H1 (cell line): ENCODE measurements around the gene LARP1. TPM values are rescaled to one million over a fixed set of nuclear protein-coding genes. Genes with fewer than 3 reads are reported as not detected.

Experiments used
- CTCF ChIA-PET: fragments of 300-600 bp; sonication (Branson Sonifier 250); formaldehyde crosslinking; loops from one replicate; lab custom pipeline; 2021; ENCODE audit not compliant: partially characterized antibody; lab: Charles Lee
- POLR2A ChIA-PET: fragments of 300-600 bp; sonication (Branson Sonifier 250); formaldehyde crosslinking; loops from one replicate; lab custom pipeline; 2021; ENCODE audit warnings: inconsistent platforms; ENCODE audit not compliant: partially characterized antibody; lab: Charles Lee
- DNase-seq, 2 experiments: peaks; one replicate each; pipeline versions ENCODE4 v3.0.0 to v3.0.0-alpha.2; 2010 to 2022; ENCODE audit warnings: low spot score in 2 of 2, low read depth in 1 of 2, mixed read lengths in 1 of 2
- FAIRE-seq: peaks from 2 replicates; lab custom pipeline; 2011; peaks lifted over from hg19 to GRCh38; lab: Jason Lieb, UNC
- H2AFZ ChIP-seq: 2 replicates; pipeline ENCODE4 v1.8.1; 2012; ENCODE audit warnings: low read length, inconsistent platforms
- H2AK5ac ChIP-seq: 2 replicates; pipeline ENCODE4 v1.6.1; 2013; ENCODE audit warnings: low read depth, low read length
- H2BK120ac ChIP-seq: replicated peaks from 2 replicates; pipeline ENCODE3; 2013; ENCODE audit warnings: low read depth, low read length, inconsistent platforms
- H2BK12ac ChIP-seq: 2 replicates; pipeline ENCODE4 v1.6.1; 2013; ENCODE audit warnings: low read depth, low read length
- H2BK15ac ChIP-seq: 2 replicates; pipeline ENCODE4 v1.6.1; 2013; ENCODE audit warnings: low read length
- H2BK20ac ChIP-seq: 2 replicates; pipeline ENCODE4 v1.6.1; 2013; ENCODE audit warnings: low read length
- H2BK5ac ChIP-seq: 2 replicates; pipeline ENCODE4 v1.6.1; 2013; ENCODE audit warnings: low read depth, low read length
- H3K14ac ChIP-seq: 2 replicates; pipeline ENCODE4 v1.6.1; 2013; ENCODE audit warnings: inconsistent platforms; ENCODE audit not compliant: insufficient read length
- H3K18ac ChIP-seq: 2 replicates; pipeline ENCODE4 v1.6.1; 2013; ENCODE audit warnings: low read length; ENCODE audit errors: extremely low read depth
- H3K23ac ChIP-seq: 2 replicates; pipeline ENCODE4 v1.6.1; 2013; ENCODE audit warnings: inconsistent platforms; ENCODE audit not compliant: insufficient read length
- H3K23me2 ChIP-seq: 2 replicates; pipeline ENCODE4 v1.6.1; 2013; ENCODE audit warnings: low read depth, low read length
- H3K27ac ChIP-seq: 2 replicates; pipeline ENCODE4 v1.6.1; 2011; ENCODE audit warnings: low read depth, low read length, inconsistent platforms
- H3K27me3 ChIP-seq, 4 experiments: replicated peaks in 1 of 4; 1 replicate in 1 of 4; 2 replicates in 3 of 4; pipeline versions ENCODE4 v1.6.1 to v1.8.1; 2011 to 2013; ENCODE audit warnings: low read length in 3 of 4, mild to moderate bottlenecking in 3 of 4, inconsistent platforms in 2 of 4, mixed read lengths in 2 of 4, moderate library complexity in 1 of 4; ENCODE audit not compliant: control insufficient read depth in 3 of 4, insufficient read depth in 3 of 4; ENCODE audit errors: extremely low read depth in 1 of 4
- H3K36me3 ChIP-seq, 4 experiments: 2 replicates each; pipeline versions ENCODE4 v1.6.1 to v1.8.1; 2011 to 2013; ENCODE audit warnings: mild to moderate bottlenecking in 4 of 4, low read length in 3 of 4, moderate library complexity in 2 of 4, control low read depth in 1 of 4, inconsistent platforms in 1 of 4; ENCODE audit not compliant: insufficient read depth in 4 of 4, control insufficient read depth in 2 of 4
- H3K4ac ChIP-seq: replicated peaks from 2 replicates; pipeline ENCODE3; 2013; ENCODE audit warnings: low read length, low read depth, mixed read lengths, inconsistent platforms; ENCODE audit not compliant: insufficient read length
- H3K4me1 ChIP-seq, 4 experiments: replicated peaks in 1 of 4; 1 replicate in 1 of 4; 2 replicates in 3 of 4; pipeline versions ENCODE4 v1.6.1 to v1.8.1; 2011 to 2013; ENCODE audit warnings: low read length in 3 of 4, inconsistent platforms in 2 of 4, mixed read lengths in 1 of 4; ENCODE audit not compliant: insufficient read depth in 4 of 4, control insufficient read depth in 3 of 4
- H3K4me2 ChIP-seq, 2 experiments: 2 replicates each; pipeline versions ENCODE4 v1.6.1 to v1.8.1; 2011 to 2013; ENCODE audit warnings: low read depth in 2 of 2, low read length in 2 of 2, control low read depth in 1 of 2, inconsistent platforms in 1 of 2, mild to moderate bottlenecking in 1 of 2; ENCODE audit not compliant: insufficient read depth in 1 of 2
- H3K4me3 ChIP-seq, 4 experiments: fragments of 200-600, 300-600 bp in 1 of 4; sonication (generic), shearing (Covaris generic), sonication (Bioruptor Twin) in 1 of 4; 2 replicates each; pipeline versions ENCODE4 v1.5.1 to v1.8.1; 2011 to 2016; ENCODE audit warnings: low read length in 4 of 4, low read depth in 3 of 4, control low read depth in 2 of 4, inconsistent platforms in 2 of 4, mild to moderate bottlenecking in 2 of 4, mixed read lengths in 1 of 4, moderate library complexity in 1 of 4; ENCODE audit not compliant: insufficient read depth in 2 of 4; ENCODE audit errors: extremely low read depth in 1 of 4
- H3K56ac ChIP-seq: replicated peaks from 2 replicates; pipeline ENCODE3; 2013; ENCODE audit warnings: low read depth, mild to moderate bottlenecking, mixed read lengths, low read length, inconsistent platforms; ENCODE audit not compliant: insufficient read length
- H3K79me1 ChIP-seq: 2 replicates; pipeline ENCODE4 v1.6.1; 2013; ENCODE audit warnings: low read depth, low read length, control low read depth
- H3K79me2 ChIP-seq, 2 experiments: 2 replicates each; pipeline versions ENCODE4 v1.6.1 to v1.8.1; 2012 to 2013; ENCODE audit warnings: low read length in 2 of 2, mild to moderate bottlenecking in 2 of 2, inconsistent platforms in 1 of 2; ENCODE audit not compliant: insufficient read depth in 2 of 2, control insufficient read depth in 1 of 2
- H3K9ac ChIP-seq, 4 experiments: replicated peaks in 1 of 4; 1 replicate in 1 of 4; 2 replicates in 3 of 4; pipeline versions ENCODE4 v1.6.1 to v1.8.1; 2011 to 2013; ENCODE audit warnings: low read depth in 3 of 4, low read length in 3 of 4, control low read depth in 2 of 4, mild to moderate bottlenecking in 2 of 4, moderate library complexity in 2 of 4, inconsistent platforms in 1 of 4; ENCODE audit errors: extremely low read depth in 1 of 4
- H3K9me3 ChIP-seq, 2 experiments: 2 replicates each; pipeline versions ENCODE4 v1.6.1 to v1.8.1; 2012 to 2013; ENCODE audit warnings: mild to moderate bottlenecking in 2 of 2, moderate library complexity in 2 of 2, control low read depth in 1 of 2, inconsistent platforms in 1 of 2, low read depth in 1 of 2, low read length in 1 of 2, mixed read lengths in 1 of 2; ENCODE audit not compliant: insufficient read depth in 2 of 2
- H4K20me1 ChIP-seq, 2 experiments: replicated peaks in 1 of 2; 2 replicates each; pipeline versions ENCODE3 to v1.8.1; 2011 to 2013; ENCODE audit warnings: inconsistent platforms in 2 of 2, low read length in 2 of 2, mild to moderate bottlenecking in 1 of 2; ENCODE audit not compliant: insufficient read depth in 2 of 2, control insufficient read depth in 1 of 2
- H4K5ac ChIP-seq: 2 replicates; pipeline ENCODE4 v1.6.1; 2013; ENCODE audit warnings: low read length, low read depth, mixed read lengths, inconsistent platforms; ENCODE audit not compliant: insufficient read length
- H4K8ac ChIP-seq: 2 replicates; pipeline ENCODE4 v1.8.0; 2013; ENCODE audit warnings: mild to moderate bottlenecking, moderate library complexity, low read length, inconsistent platforms; ENCODE audit not compliant: insufficient read depth; ENCODE audit errors: extremely low read depth
- H4K91ac ChIP-seq: replicated peaks from 2 replicates; pipeline ENCODE3; 2013; ENCODE audit warnings: low read length, mixed read lengths, inconsistent platforms; ENCODE audit not compliant: insufficient read length
- KDM4A ChIP-seq: IDR thresholded peaks from one replicate; pipeline ENCODE4 v1.7.1; 2012; ENCODE audit warnings: low read depth, mild to moderate bottlenecking, moderate library complexity, low read length, inconsistent platforms; ENCODE audit not compliant: severe bottlenecking
- WGBS, 2 experiments: shearing (Covaris generic) in 1 of 2; methylation state at CpG; one replicate each; pipeline versions ENCODE4 v1.1.6 to v1.1.7; 2013 to 2015; ENCODE audit warnings: low lambda C conversion rate in 2 of 2, mixed read lengths in 2 of 2, inconsistent platforms in 1 of 2, low coverage in 1 of 2, missing lambda C conversion rate in 1 of 2; ENCODE audit not compliant: insufficient replicate concordance in 2 of 2, insufficient coverage in 1 of 2, insufficient read length in 1 of 2; ENCODE audit errors: extremely low coverage in 1 of 2, missing lambda C conversion rate in 1 of 2; 5-methylcytosine and 5-hydroxymethylcytosine counted together
- polyA plus RNA-seq, 7 experiments: library from polyadenylated mRNA; depleted of rRNA in 3 of 7; stranded (reverse) in 5 of 7; unstranded in 2 of 7; fragments of >200 nt in 5 of 7; fragments of 200-250 nt in 2 of 7; gene quantifications; 1 replicate in 5 of 7; 2 replicates in 1 of 7; 4 replicates in 1 of 7; pipeline versions ENCODE4 v1.2.1 to v1.2.3, GENCODE V29; 2011 to 2013; ENCODE audit warnings: missing spikeins in 2 of 7, mixed read lengths in 2 of 7
- total RNA-seq: library from RNA; stranded (reverse); fragmentation: NEBNext Ultra II Directional; extraction: Animal tissue kit (Norgen Biotek cat#: 25700); gene quantifications from 2 replicates; pipeline ENCODE4 v1.2.1, GENCODE V29; 2021

Gene LARP1
- total and polyA plus RNA-seq, 2 of the 8 experiments (the other 6 are each of a cell fraction or from before 2014, with no cell fraction given): 106 to 422 TPM

DNA sequence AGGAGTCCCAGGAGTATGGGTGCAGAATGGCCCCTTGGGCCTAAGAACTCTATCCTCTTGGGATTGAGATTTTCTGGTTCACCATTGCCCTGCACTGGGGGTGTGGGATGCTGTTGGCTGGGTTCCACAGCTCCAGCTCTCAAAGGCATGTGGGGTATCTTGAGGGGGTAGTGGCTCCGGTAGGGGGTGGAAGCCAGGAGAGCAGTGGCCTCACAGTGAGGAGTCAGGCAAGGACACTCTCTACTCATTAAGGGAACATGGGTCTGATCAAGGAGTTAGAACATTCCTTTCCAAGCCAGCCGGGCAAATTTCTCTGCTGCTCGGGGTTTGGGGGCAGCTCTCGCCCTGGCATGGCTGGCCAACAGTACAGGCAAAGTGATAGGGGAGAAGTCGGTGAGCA, 33.0 kb downstream of the LARP1 start:
- FAIRE-seq: no peak
- H4K5ac ChIP-seq: no peak overlapping the region
- DNase-seq: no peak
- no peak overlapping the region for H3K56ac ChIP-seq
- no peak overlapping the region for H3K9ac ChIP-seq
- H3K4ac ChIP-seq: no peak overlapping the region
- H2BK120ac ChIP-seq: no peak overlapping the region
- no peak overlapping the region for H3K27ac ChIP-seq
- peaks cover 10 to 24% (median 17%) of the 10 kb centered on the region in 4 experiments for H3K4me1 ChIP-seq
- H3K9me3 ChIP-seq: no peaks in the 10 kb centered on the region
- no peak overlapping the region for H4K91ac ChIP-seq
- H2BK12ac ChIP-seq: no peak overlapping the region
- H3K23ac ChIP-seq: no peak overlapping the region
- H3K4me3 ChIP-seq: no peak overlapping the region
- no peak overlapping the region for H4K8ac ChIP-seq
- no peak overlapping the region for H2BK15ac ChIP-seq
- H3K18ac ChIP-seq: no peak overlapping the region
- H3K14ac ChIP-seq: no peak overlapping the region
- H3K27me3 ChIP-seq: no peaks in the 10 kb centered on the region
- H2AK5ac ChIP-seq: no peak overlapping the region
- peaks cover 15% of the 10 kb centered on the region for H3K79me1 ChIP-seq
- H2AFZ ChIP-seq: no peak overlapping the region
- no peak overlapping the region; the same call in 1 of the 2 replicates for H2BK5ac ChIP-seq
- WGBS, 2 experiments: 94% methylated on average over 5 of the region's 5 CpGs; no CpG with 5 or more reads in 1 of the 2 experiments
- POLR2A ChIA-PET: interaction anchor here (0.7 to 20.6 kb wide), 4 partner anchors 10 to 24 kb away, joined by 3 to 307 read pairs (median 4); no protein-coding TSS in a partner anchor
- CTCF ChIA-PET: interaction anchor here (1.0 to 6.8 kb wide), 4 partner anchors 17 to 141 kb away, joined by 3 to 46 read pairs (median 5); no protein-coding TSS in a partner anchor
- H2BK20ac ChIP-seq: no peak overlapping the region
- peaks cover 52 to 93% of the 10 kb centered on the region in 2 experiments for H3K79me2 ChIP-seq
- peaks cover 41 to 45% of the 10 kb centered on the region in 2 experiments for H4K20me1 ChIP-seq
- H3K4me2 ChIP-seq: no peak overlapping the region
- H3K23me2 ChIP-seq: 0 out of 2 replicates have a peak, but pooled peaks cover 2% of the 10 kb centered on the region
- peaks cover 16 to 34% (median 30%) of the 10 kb centered on the region in 4 experiments for H3K36me3 ChIP-seq
- TF ChIP-seq KDM4A: no peak
